ENCODE data around the gene PABPC1L. TPM values are rescaled to one million over a fixed set of nuclear protein-coding genes. Genes with fewer than 3 reads are reported as not detected.

Gene PABPC1L
- total RNA-seq, 1 donor from 2014 or later = 0.64 TPM

GRCh38 chr20:44900231-44900854, 9.5 kb upstream of the PABPC1L start:
- DNase-seq (ENCODE audit: low read depth in 2 of 2) = peak; percentile 39 to 45

GRCh38 chr20:44901974-44902373, 7.9 kb upstream of the PABPC1L start:
- peak in 1 of 2 donors; percentile 26 for DNase-seq (ENCODE audit: low read depth in 2 of 2)

GRCh38 chr20:44904377-44904776, 5.5 kb upstream of the PABPC1L start:
- no peak for DNase-seq (ENCODE audit: low read depth in 2 of 2)

GRCh38 chr20:44908987-44909871, 631 bp upstream of the PABPC1L start:
- DNase-seq (ENCODE audit: low read depth in 2 of 2) = no peak

GRCh38 chr20:44910690-44911262, 916 bp downstream of the PABPC1L start:
- DNase-seq (ENCODE audit: low read depth in 2 of 2) = no peak

- peak in 1 of 2 donors; percentile 56 for DNase-seq (ENCODE audit: low read depth in 2 of 2)
Measured at GRCh38 chr20:44911264-44911921, 1.5 kb downstream of the PABPC1L start.

GRCh38 chr20:44912189-44912588, 2.3 kb downstream of the PABPC1L start:
- no peak for DNase-seq (ENCODE audit: low read depth in 2 of 2)

GRCh38 chr20:44914924-44915323, 5.1 kb downstream of the PABPC1L start:
- no peak for DNase-seq (ENCODE audit: low read depth in 2 of 2)

- DNase-seq (ENCODE audit: low read depth in 2 of 2) = no peak
Measured at GRCh38 chr20:44916586-44916985, 6.7 kb downstream of the PABPC1L start.

GRCh38 chr20:44917399-44917798, 7.5 kb downstream of the PABPC1L start:
- no peak for DNase-seq (ENCODE audit: low read depth in 2 of 2)

GRCh38 chr20:44918342-44918741, 8.5 kb downstream of the PABPC1L start:
- no peak for DNase-seq (ENCODE audit: low read depth in 2 of 2)

GRCh38 chr20:44918761-44919160, 8.9 kb downstream of the PABPC1L start:
- DNase-seq (ENCODE audit: low read depth in 2 of 2) = no peak

GRCh38 chr20:44921447-44921846, 11.6 kb downstream of the PABPC1L start:
- DNase-seq (ENCODE audit: low read depth in 2 of 2) = no peak

GRCh38 chr20:44924541-44924940, 14.7 kb downstream of the PABPC1L start:
- no peak for DNase-seq (ENCODE audit: low read depth in 2 of 2)

GRCh38 chr20:44928595-44928994, 18.7 kb downstream of the PABPC1L start:
- no peak for DNase-seq (ENCODE audit: low read depth in 2 of 2)

GRCh38 chr20:44930517-44931168, 20.8 kb downstream of the PABPC1L start:
- DNase-seq (ENCODE audit: low read depth in 2 of 2) = no peak

- DNase-seq (ENCODE audit: low read depth in 2 of 2) = no peak
Measured at GRCh38 chr20:44931911-44932310, 22.1 kb downstream of the PABPC1L start.

- DNase-seq (ENCODE audit: low read depth in 2 of 2) = no peak
Measured at GRCh38 chr20:44932916-44933315, 23.1 kb downstream of the PABPC1L start.

GRCh38 chr20:44936510-44936909, 26.6 kb downstream of the PABPC1L start:
- no peak for DNase-seq (ENCODE audit: low read depth in 2 of 2)

- DNase-seq (ENCODE audit: low read depth in 2 of 2) = peak in 1 of 2 donors; percentile 39
Measured at GRCh38 chr20:44938637-44939036, 28.8 kb downstream of the PABPC1L start.

- DNase-seq (ENCODE audit: low read depth in 2 of 2) = no peak
Measured at GRCh38 chr20:44941120-44941691, 31.3 kb downstream of the PABPC1L start.

All from dermis microvascular lymphatic vessel endothelial cell (primary cell).